Amniotic epithelial cell (primary cell): ENCODE data around the gene DAGLA.
A peak's percentile ranks its signal among the peaks of the same experiment; 100 is the strongest.

Experiments
- DNase-seq: peaks from one replicate; pipeline ENCODE4 v3.0.0-alpha.2; 2010; ENCODE audit warnings: low read depth

DAGLA gene

DNA sequence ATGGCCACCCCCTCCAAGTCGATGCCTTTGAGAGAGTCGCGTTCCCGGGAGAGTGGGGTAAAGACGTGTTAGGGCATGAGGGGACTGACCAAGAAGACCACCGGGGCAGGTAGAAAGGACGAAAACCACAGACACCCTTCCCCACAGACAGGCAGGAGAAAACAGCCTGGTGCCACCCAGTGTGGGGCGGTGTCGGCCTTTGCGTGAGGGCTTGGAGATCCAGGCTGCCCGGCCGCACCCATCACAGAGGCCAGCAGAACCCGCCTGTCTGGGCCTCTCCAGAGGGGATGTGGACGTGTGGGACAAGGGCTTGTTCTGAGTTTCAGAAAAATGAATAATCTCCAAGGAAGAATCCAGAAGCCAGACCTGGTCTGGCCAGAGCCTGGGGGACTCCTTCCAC lies 30.8 kb downstream of the DAGLA start:
- DNase-seq, result no peak

DNA sequence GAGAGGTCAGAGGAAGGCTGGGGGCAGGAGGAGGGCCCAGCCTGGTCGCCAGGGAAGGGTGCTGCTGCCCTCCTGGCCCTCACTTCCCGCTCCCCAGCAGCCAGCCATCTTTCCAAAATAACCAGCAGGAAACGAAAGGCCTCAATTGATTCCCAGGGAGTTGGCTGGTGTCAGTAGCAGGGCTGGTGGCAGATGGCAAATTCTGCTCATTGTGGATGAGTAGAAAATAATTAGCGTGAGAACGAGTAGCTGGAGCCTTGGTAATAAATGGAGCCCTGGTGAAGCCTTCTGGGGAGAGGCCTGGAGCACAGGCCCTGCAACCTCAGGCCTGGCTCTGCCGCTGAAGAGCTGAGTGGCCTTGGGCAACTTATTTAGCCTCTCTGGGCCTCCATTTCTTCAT lies 31.3 kb downstream of the DAGLA start:
- no peak for DNase-seq

DNA sequence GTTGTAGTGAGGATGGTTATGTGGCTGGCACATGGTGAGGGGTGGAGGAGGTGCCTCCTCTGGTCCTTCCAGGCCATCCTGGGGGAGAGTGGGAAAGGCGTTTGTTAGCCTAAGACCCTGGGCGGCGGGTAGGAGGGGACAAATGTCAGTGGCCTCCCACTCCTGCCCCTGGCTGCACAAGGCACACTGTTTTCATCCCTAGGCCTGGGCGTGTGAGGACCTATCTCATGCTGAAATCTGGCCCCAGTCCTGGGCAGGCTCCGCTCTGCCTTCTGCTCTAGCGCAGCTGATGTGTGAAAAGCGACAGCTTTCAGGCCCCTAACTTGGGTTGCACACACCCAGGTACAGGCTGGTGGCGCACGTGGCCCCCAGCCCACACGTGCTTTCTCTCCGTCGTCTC lies 32.1 kb downstream of the DAGLA start:
- DNase-seq, result no peak

DNA sequence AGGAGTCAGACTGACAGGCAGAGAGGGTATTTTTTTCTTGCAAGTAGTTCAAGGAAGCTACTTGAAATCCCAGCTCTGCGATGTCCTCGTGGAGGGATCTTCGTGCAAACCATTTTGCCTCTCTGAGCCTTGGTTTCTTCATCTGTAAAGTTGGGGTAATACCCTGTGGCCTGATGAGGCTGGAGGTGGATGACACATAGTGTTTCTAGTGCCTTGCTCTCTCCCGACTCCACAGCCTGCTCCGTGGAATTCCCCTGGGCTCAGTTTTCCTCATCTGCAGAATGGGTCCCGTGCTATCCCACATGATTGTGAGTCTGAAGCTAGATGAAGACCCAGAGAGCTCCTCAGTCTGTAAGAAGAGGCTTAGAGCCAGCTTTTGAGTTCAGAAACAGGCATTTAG lies 32.7 kb downstream of the DAGLA start:
- DNase-seq, result no peak

DNA sequence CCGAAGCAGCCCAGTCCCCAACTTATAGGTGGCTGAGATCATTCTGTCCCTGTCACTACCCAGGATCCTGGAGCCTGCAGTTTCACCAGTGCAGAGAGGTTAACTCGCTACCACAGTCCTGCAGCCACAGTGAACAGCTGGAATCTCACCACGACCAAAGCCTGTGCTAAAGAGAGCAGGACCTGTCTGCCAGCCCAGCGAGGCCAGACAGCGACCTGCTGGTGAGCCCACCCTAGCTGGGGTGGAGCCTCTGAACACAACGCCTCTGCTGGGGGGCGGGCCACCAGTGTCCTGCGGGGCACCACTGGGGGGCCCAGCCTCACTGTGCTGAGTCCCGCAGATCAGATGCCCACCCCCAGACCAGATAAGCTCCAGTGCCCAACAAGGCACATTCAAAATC lies 33.3 kb downstream of the DAGLA start:
- no peak for DNase-seq

DNA sequence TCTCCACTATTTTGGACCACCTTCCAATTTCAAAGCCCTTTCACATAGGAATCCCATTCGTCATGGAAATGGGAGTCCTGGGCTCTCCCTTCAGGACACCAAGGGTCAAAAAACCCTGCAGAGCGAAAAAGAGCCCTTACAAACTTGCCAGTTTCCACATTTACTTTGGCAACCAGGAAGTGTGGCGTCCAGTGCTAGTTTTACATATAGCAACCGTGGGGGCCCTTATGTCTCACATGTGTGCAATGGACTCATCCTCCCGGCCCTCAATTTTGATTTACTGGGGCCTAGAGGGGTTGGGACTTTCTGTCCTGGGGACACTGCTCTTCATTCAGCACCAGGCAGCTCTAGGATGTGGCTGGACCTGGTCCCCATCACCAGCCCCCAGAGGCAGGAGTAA lies 33.7 kb downstream of the DAGLA start:
- no peak for DNase-seq

DNA sequence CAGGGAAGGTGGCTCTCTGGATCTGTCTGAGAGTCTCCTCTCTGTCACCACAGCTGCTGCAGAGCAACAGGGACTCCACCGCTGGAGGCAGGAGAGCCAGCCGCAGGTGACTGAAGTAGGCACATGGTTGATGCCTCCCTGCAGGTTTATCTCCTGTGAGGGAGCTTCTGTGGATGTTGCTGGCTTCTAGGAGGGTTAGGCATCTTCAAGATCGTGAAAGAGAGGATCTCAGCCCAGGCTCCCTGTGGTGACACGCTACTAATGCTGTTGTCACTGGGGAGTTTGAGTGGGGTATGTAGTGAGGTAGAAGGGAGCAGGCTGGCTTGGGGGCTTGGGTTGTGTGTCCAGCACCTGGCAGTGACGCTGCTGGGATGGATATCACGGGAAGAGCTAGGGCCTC lies 34.1 kb downstream of the DAGLA start:
- DNase-seq, result no peak

DNA sequence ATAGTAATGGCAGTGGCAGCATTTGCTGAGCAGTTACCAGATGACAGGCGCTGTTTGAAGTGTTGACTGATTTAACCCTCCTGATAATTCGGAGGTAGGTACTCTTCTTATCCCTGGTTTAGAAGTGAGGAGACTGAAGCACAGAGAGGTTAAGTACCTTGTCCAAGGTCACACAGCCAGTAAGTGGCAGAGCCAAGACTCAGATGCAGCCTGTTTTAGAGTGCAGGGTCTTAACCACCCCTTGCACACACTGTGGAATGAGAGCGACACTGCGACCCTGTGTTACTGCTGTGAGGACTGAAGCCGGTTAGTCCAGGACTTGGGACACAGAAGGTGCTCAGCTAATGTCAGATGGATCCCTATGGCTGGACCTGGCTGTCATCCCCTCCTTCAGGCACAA lies 34.7 kb downstream of the DAGLA start:
- no peak for DNase-seq

DNA sequence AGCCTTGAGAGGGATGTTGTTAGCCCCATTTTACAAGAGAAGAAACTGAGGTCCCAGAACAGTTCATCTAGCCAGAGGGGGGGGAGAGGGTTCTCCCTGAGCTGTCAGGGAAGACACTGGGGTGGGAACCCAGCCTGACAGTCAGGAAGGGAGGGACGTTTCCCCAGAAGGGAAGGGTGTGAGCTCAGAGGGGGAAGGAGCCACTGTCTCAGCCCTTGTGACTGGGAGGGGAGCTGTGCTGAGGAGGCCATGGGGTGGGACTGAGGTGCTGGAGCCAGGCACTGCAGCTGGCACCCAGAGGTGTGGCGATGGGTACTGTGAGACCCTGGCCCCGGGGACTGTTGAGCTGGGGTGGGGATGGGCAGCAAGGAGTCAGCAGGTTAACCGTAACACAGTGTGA lies 35.7 kb downstream of the DAGLA start:
- no peak for DNase-seq

DNA sequence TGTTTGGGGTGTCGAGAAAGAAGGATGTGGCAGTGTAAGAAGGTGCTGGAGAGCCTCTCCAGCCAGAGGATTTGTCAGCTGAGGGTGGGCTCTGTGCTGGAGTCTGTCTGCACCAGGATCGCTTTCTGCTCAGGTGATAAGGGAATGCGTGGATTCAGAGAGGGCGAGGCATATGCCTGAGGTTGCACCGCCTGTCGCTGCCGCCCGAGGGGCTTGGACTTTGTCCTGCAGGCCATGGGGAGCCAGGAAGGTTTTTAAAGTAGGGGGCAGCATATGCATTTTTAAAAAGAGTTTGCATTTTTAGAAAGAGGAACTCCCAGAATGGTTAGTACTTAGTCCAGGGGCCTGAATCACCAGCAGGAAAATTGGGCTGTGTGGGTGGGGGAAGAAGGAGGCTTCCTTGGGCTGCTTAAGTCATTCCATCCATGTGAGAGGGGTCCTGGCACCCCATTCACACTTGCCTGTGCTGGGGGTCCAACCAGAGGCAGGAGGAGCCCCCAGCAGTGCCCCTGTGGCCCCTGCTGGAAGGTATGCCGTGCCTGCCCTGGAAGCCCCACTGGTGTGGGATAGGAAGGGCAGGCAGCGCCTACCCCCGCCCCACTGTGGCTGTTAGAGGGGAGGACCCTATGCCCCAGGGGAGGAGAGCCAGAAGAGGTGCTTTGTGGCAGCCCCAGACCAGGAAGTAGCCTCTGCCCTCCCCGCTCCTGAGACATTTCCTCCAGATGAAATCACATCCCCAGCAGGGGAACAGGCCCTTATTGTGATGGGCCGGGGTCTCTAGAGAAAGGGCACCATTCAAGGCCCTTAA lies 36.5 kb downstream of the DAGLA start:
- DNase-seq, result no peak

DNA sequence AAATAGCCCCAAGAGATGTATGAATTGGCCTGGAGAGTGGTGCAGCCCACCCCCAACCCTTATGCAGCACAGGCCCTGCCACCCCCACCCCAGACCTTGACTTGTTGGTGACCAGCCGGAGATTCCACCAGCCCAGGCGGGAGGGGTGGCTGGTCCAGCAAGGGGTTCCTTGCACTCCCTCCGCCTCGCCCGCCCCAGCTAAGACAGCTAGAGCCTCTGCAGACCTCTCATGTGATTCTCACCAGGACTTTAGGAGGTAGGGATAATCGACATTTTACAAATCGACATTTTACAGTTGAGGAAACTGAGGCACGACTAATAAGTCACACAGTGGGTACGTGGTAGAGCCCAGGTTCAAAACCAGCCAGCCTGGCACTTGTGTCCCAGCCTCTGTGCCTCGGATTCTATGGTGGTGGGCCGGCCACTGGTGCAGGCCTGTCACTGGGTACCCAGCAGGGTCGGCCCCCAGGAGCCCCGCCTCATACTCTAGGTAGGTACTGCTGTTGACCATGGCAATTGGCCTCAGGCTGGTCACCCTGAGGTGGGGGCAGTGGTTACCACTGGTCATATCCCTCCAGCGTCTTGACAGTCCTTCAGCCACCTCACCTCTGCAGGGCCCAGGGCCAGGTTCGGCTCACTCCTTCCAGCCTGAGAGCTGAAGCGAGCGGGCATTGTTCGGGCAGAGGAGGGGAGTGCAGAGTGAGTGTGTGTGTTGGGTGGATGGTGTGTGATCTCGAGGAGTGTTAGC lies 37.3 kb downstream of the DAGLA start:
- DNase-seq, result no peak

DNA sequence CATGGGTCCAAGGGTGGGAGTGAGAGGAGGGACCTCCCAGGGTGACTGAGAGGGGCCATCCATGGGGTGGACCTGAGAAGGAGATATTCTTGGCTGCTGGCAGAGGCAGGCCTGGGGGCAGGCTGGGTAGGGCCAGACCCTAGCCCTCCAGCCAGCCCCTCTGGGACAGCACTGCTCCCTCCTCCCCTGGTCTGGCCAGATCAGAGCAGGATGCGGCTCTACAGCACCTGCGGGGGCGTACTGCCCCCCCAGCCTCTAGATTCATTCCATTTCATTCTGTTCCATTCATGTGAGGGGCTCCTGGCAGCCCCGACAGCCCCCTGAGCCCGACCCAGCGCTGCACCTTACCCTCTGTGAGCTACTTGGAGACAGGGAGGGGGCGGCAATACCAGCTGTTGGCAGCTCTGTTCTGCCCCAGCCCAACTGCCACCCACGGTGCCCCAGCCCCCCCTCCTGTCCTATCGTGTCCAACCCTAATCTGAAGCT lies 37.9 kb downstream of the DAGLA start:
- no peak for DNase-seq

DNA sequence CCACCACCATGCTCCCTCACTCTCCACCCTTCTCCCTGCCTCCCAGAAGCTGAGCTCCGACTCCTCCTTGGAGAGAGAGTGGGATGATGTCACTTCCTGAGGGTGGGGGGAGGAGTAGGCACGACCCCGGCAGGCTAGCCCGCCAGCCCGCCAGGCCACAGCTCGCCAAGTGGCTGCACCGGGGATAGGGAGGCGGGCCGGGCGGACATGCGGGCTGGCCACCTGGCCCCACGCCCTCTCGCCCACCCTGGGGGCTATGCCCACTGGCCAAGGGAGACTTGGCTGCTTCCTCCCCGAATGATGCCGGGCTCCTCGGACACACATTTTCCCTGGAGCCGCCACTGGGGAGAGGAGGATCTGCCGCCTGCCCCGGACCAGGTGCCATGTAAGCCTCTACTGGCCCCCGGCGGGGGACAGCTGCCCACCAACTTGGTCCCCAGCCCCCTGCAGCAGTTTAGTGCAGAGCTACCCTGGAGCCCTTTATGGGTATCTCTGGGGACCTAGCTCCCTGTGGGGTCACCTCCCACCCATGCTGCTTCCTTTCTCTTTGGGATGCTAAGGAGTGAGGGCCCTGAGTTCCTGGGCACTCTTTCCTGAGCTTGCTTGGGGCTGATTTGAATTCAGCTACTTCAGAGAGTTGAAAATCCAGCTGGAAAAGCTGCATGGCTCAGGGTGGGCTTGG lies 38.6 kb downstream of the DAGLA start:
- peak; percentile 51 for DNase-seq

DNA sequence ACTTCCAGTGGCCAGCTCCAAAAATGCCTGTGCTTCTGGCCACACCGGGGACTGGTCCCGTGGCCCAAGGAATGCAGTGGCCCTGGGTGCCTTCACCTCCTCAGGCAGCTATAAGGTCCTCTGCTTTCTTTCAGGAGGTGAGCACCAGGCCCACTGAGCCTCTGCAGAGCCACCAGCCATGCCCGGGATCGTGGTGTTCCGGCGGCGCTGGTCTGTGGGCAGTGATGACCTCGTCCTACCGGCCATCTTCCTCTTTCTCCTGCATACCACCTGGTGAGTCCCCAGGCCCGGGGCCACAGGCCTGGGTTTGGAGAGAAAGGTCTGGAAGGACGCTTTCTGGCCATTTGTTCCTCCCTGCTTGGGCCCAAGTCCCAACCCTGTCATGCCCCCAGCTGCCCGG lies 39.8 kb downstream of the DAGLA start:
- no peak for DNase-seq

DNA sequence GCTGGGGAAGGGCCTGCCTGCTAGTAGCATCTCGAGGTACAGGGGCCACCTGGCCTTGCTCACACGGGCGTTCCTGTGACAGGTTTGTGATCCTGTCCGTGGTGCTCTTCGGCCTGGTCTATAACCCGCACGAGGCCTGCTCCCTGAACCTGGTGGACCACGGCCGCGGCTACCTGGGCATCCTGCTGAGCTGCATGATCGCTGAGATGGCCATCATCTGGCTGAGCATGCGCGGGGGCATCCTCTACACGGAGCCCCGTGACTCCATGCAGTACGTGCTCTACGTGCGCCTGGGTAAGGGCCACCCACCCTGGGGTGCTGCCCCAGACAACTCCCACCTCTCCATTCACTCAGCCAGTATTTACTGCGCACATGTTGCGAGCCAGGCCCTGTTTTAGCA lies 40.4 kb downstream of the DAGLA start:
- DNase-seq, result no peak

DNA sequence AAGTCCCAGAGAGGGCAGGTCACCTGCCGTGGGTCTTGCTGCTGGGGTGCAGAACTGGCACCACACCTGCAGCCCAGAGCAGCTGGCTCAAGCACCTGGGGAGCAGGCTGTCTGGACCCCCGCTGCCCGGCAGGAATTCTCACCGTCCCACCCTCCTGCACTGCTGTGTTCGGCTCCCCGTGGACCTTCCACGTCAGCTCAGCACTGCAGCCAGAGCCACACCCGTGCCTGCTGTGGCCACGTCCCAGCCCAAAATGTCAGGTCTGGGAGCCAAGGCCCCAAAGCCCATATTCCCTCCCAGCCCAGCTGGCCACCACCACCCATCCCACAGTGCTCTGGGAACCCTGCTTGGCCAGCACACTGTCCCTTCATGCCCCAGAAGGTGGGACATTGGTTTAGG lies 44.2 kb downstream of the DAGLA start:
- DNase-seq, result no peak

DNA sequence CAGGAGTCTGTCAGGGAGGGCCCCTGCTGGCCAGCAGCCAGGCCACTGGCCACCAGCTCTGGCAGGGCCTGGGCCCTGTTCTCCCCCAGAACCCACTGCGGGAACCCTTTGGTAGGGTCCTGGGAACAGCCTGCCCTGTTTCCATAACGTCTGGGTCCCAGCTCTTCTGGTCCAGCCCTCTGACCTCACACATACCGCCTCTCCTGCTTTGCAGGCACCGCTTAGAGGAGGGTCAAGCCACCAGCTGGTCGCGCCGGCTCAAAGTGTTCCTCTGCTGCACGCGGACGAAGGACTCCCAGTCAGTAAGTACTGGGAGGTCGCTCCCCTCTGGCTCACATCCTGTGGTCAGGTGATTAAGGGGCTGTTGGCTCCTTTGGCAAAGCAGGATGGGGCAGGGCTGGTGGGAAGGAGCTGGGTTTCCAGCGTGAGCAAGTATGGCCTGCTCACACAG lies 45.6 kb downstream of the DAGLA start:
- peak; percentile 52 for DNase-seq

DNA sequence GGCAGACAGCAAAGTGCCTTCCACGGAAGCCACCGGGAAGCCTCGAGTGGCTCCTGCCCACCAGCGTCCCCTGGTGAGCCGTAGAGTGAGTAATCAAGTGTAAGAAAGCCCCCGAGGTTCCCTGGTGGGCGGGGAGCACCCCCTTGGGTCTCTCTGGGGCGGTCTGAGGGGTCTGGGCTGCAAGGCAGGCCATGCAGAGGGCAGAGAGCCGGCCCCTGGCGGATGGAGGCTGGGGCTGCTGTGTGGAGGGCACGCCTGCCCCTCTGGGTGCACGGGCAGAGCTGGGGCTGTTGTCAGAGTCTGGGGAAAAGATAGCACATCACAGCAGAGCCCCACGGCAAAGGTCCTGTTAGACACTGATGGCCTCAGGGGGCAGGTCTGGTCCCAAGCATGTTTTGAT lies 46.6 kb downstream of the DAGLA start:
- no peak for DNase-seq

DNA sequence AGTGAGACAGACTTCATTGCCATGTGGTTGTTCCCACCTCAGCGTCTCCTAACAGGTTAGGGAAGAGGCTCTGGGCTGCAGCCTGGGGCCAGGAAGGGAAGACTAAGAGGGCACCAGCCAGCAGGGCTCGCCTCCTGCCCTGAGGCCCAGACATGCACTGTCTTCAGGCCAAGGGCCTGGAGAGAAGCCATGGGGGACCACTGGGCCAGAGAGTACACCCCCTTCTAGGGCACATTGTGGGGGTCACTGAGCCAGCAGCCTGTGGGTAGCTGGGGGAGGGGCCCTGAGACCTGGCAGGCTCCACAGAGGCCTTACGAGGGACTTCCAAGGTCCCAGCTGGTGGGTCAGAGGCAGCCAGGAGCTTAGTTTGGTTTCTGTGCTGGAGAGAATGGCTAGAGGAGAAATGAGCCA lies 47.2 kb downstream of the DAGLA start:
- DNase-seq, result no peak

DNA sequence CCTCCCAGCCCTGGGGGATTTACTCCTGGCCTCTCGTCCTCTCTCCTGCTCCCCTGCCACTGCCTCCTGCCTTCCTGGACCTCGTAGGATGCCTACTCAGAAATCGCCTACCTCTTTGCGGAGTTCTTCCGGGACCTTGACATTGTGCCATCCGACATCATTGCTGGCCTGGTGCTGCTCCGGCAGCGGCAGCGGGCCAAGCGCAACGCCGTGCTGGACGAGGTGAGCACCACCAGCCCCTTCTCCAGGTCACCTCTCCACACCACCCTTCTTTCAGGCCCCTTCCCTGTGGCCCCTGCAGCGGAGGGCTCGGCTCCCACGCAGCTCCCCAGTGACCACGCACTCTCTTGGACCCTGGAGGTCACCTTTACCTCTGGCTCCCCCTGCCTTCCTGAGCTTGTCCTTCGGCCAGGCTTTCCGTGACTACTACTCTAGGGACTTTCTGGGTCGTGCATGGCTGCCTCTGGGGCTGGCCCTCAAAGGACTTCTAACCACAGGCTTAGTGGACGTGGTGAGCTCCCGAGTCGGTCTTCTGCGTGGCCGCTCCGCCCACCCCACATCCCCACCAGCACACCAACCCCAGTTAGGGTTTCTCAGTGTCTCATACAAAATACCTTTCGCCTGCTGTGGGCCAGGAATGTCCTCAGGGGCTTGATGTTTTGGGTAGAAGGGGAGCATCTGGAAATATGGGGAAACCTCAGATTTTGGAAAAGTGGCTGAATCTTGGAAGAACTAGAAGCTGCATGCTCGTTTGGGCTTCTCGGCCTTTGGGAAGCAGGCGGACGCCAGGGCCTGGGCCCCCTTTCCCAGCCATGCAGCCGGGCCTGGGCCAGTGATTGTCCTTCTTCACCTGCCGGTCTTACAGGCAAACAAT lies 48.1 kb downstream of the DAGLA start:
- DNase-seq, result no peak

DNA sequence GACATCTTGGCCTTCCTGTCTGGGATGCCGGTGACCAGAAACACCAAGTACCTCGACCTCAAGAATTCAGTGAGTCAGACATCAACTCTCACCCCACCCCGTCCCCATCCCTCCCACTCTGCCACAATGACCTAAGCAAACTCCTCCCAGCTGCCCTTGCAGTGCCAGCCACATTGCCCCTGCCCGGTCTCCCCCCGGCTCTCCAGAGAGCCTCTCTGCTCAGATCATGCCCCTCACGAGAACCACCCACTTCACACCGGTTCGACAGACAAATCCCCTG lies 48.7 kb downstream of the DAGLA start:
- peak; percentile 83 for DNase-seq
